Neural progenitor cell (in vitro differentiated cells): Measurements from ENCODE around the gene RNU4-1.

Experiments
- CTCF ChIP-seq: fragments of 200-600 bp; sonication (generic); IDR thresholded peaks from 2 replicates; pipeline ENCODE4 v1.5.1; 2017; ENCODE audit warnings: antibody characterized with exemption, mild to moderate bottlenecking
- EZH2 ChIP-seq: fragments of 200-600 bp; sonication (generic); IDR thresholded peaks from 2 replicates; pipeline ENCODE4 v1.6.1; 2017; ENCODE audit warnings: antibody characterized with exemption, mild to moderate bottlenecking, moderate library complexity
- EZH2phosphoT487 ChIP-seq: fragments of 200-600 bp; sonication (generic); IDR thresholded peaks from 2 replicates; pipeline ENCODE4 v1.6.1; 2017; ENCODE audit warnings: antibody characterized with exemption

- no peak for TF ChIP-seq EZH2
- no peak for TF ChIP-seq CTCF
- TF ChIP-seq EZH2phosphoT487, result no peak
Measured at GRCh38 chr12:120286768-120287490, 6.1 kb downstream of the RNU4-1 start.
